Measurements from ENCODE around the gene LDHB.
"Not testable (repeated sequence)": the region's sequence is repeated elsewhere in the genome, so short reads cannot be mapped to it uniquely, and the experiment has no call there.

Gene LDHB

GRCh38 chr12:21661396-21662093 lies 3.9 kb upstream of the LDHB start:
- not testable (repeated sequence) for DNase-seq

GRCh38 chr12:21659383-21659782 lies 1.7 kb upstream of the LDHB start:
- DNase-seq, result no peak

- DNase-seq, result no peak
Observed at GRCh38 chr12:21656905-21657325, 727 bp downstream of the LDHB start.

GRCh38 chr12:21655591-21655990 lies 2.1 kb downstream of the LDHB start:
- no peak for DNase-seq

- DNase-seq, result no peak
Observed at GRCh38 chr12:21651821-21652220, 5.8 kb downstream of the LDHB start.

- no peak for DNase-seq
Observed at GRCh38 chr12:21650997-21651396, 6.6 kb downstream of the LDHB start.

- no peak for DNase-seq
Observed at GRCh38 chr12:21649034-21649433, 8.6 kb downstream of the LDHB start.

GRCh38 chr12:21648378-21648777 lies 9.3 kb downstream of the LDHB start:
- DNase-seq, result no peak

GRCh38 chr12:21647179-21647578 lies 10.5 kb downstream of the LDHB start:
- DNase-seq, result no peak

- DNase-seq, result not testable (repeated sequence)
Observed at GRCh38 chr12:21645041-21645500, 12.6 kb downstream of the LDHB start.

GRCh38 chr12:21644516-21644915 lies 13.1 kb downstream of the LDHB start:
- no peak for DNase-seq

- DNase-seq, result no peak
Observed at GRCh38 chr12:21643758-21644157, 13.9 kb downstream of the LDHB start.

GRCh38 chr12:21642707-21643389 lies 14.8 kb downstream of the LDHB start:
- DNase-seq, result no peak

GRCh38 chr12:21638054-21638891 lies 19.4 kb downstream of the LDHB start:
- peak; percentile 75 for DNase-seq

GRCh38 chr12:21634245-21634644 lies 23.4 kb downstream of the LDHB start:
- no peak for DNase-seq

- DNase-seq, result no peak
Observed at GRCh38 chr12:21631367-21631766, 26.3 kb downstream of the LDHB start.

- DNase-seq, result peak; percentile 3
Observed at GRCh38 chr12:21627924-21628323, 29.7 kb downstream of the LDHB start.

- DNase-seq, result no peak
Observed at GRCh38 chr12:21618566-21618965, 39.1 kb downstream of the LDHB start.

GRCh38 chr12:21617030-21617429 lies 40.6 kb downstream of the LDHB start:
- no peak for DNase-seq

GRCh38 chr12:21615431-21615830 lies 42.2 kb downstream of the LDHB start:
- DNase-seq, result no peak

GRCh38 chr12:21614506-21614905 lies 43.1 kb downstream of the LDHB start:
- no peak for DNase-seq

- DNase-seq, result no peak
Observed at GRCh38 chr12:21613931-21614330, 43.7 kb downstream of the LDHB start.

GRCh38 chr12:21608196-21608595 lies 49.4 kb downstream of the LDHB start:
- DNase-seq, result no peak

GRCh38 chr12:21607701-21608100 lies 49.9 kb downstream of the LDHB start:
- no peak for DNase-seq

Measured in NCI-H774 (cell line).